GM12891 (cell line): ENCODE measurements around the gene TMEM248.

Experiments
- PAX5 ChIP-seq: IDR thresholded peaks from 2 replicates; pipeline ENCODE4 v1.6.1; 2011; ENCODE audit warnings: low read length, moderate library complexity, mild to moderate bottlenecking; ENCODE audit not compliant: insufficient read depth, severe bottlenecking
- POLR2A ChIP-seq: IDR thresholded peaks from 2 replicates; pipeline ENCODE4 v1.6.1; 2011; ENCODE audit warnings: low read depth, low read length, control low read depth
- POLR2AphosphoS5 ChIP-seq: IDR thresholded peaks from 2 replicates; pipeline ENCODE4 v1.6.1; 2011; ENCODE audit warnings: low read depth, low read length, control low read depth
- POU2F2 ChIP-seq: IDR thresholded peaks from 2 replicates; pipeline ENCODE4 v1.6.1; 2011; ENCODE audit warnings: low read depth, mild to moderate bottlenecking, control low read depth, low read length, moderate library complexity
- SPI1 ChIP-seq: IDR thresholded peaks from 2 replicates; pipeline ENCODE4 v1.6.1; 2011; ENCODE audit warnings: low read depth, low read length, control low read depth
- TAF1 ChIP-seq: IDR thresholded peaks from 2 replicates; pipeline ENCODE4 v1.6.1; 2011; ENCODE audit warnings: low read depth, low read length, control low read depth

DNA sequence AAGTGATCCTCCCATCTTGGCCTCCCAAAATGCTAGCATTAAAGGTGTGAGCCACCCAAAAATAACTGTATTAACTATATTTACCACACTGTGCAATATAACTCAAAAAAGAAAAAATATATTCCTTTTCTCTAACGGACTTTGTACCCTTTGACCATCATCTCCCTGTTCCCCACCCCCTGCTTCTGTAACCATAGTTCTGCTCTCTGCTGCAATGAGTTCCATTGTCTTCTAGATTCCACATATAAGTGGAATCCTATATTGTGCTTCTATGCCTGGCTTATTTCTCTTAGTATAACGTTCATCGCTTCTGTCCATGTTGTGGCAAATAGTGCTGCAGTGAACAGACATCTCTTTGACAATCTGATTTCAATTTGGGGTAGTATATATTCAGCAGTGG is 4.2 kb downstream of the TMEM248 start:
- no peak for TF ChIP-seq POLR2A
- no peak for TF ChIP-seq POLR2AphosphoS5
- no peak for TF ChIP-seq SPI1
- no peak for TF ChIP-seq TAF1
- no peak for TF ChIP-seq POU2F2
- TF ChIP-seq PAX5 = no peak
